Astrocyte (in vitro differentiated cells and primary cell): ENCODE measurements around the gene SCRN2. TPM values are rescaled to one million over a fixed set of nuclear protein-coding genes. Genes with fewer than 3 reads are reported as not detected.

ENCODE experiments used
- DNase-seq: peaks from one replicate; pipeline ENCODE4 v3.0.0-alpha.2; 2010; ENCODE audit warnings: low read depth
- FAIRE-seq: peaks from 2 replicates; lab custom pipeline; 2011; peaks lifted over from hg19 to GRCh38; lab: Jason Lieb, UNC
- H2AFZ ChIP-seq: 2 replicates; pipeline ENCODE4 v1.6.0; 2012; ENCODE audit warnings: low read depth, low read length, inconsistent platforms
- H3K27ac ChIP-seq: 2 replicates; pipeline ENCODE4 v1.5.1; 2011; ENCODE audit warnings: low read depth, low read length, inconsistent platforms
- H3K27me3 ChIP-seq: 2 replicates; pipeline ENCODE4 v1.6.0; 2011; ENCODE audit warnings: low read length, inconsistent platforms; ENCODE audit not compliant: insufficient read depth
- H3K36me3 ChIP-seq: 2 replicates; pipeline ENCODE4 v1.5.1; 2011; ENCODE audit warnings: low read length, inconsistent platforms; ENCODE audit not compliant: insufficient read depth
- H3K4me1 ChIP-seq: 2 replicates; pipeline ENCODE4 v1.5.1; 2011; ENCODE audit warnings: low read length, inconsistent platforms; ENCODE audit not compliant: insufficient read depth
- H3K4me2 ChIP-seq: 2 replicates; pipeline ENCODE4 v1.6.0; 2012; ENCODE audit warnings: low read length, inconsistent platforms
- H3K4me3 ChIP-seq: 2 replicates; pipeline ENCODE4 v1.5.1; 2011; ENCODE audit warnings: low read depth, mild to moderate bottlenecking, low read length, inconsistent platforms; ENCODE audit not compliant: insufficient read depth
- H3K79me2 ChIP-seq: 2 replicates; pipeline ENCODE4 v1.6.0; 2012; ENCODE audit warnings: mild to moderate bottlenecking, low read length, inconsistent platforms; ENCODE audit not compliant: insufficient read depth
- H3K9ac ChIP-seq: 2 replicates; pipeline ENCODE4 v1.6.0; 2012; ENCODE audit warnings: mild to moderate bottlenecking, low read length, inconsistent platforms
- H3K9me3 ChIP-seq: 2 replicates; pipeline ENCODE4 v1.5.1; 2012; ENCODE audit warnings: low read depth, mild to moderate bottlenecking, low read length, inconsistent platforms; ENCODE audit not compliant: insufficient read depth
- H4K20me1 ChIP-seq: 2 replicates; pipeline ENCODE4 v1.6.0; 2012; ENCODE audit warnings: low read length, inconsistent platforms; ENCODE audit not compliant: insufficient read depth
- H3K27ac Mint-ChIP-seq: one replicate; pipeline ENCODE4 v1.8.0; 2021; ENCODE audit warnings: mild to moderate bottlenecking, mixed read lengths; ENCODE audit not compliant: unreplicated experiment
- H3K27me3 Mint-ChIP-seq: one replicate; pipeline ENCODE4 v1.8.0; 2021; ENCODE audit warnings: low read depth, mixed read lengths; ENCODE audit not compliant: unreplicated experiment
- H3K36me3 Mint-ChIP-seq: one replicate; pipeline ENCODE4 v1.8.0; 2021; ENCODE audit warnings: low read depth, mixed read lengths; ENCODE audit not compliant: unreplicated experiment
- H3K4me1 Mint-ChIP-seq: one replicate; pipeline ENCODE4 v1.8.0; 2021; ENCODE audit warnings: low read depth, mixed read lengths; ENCODE audit not compliant: unreplicated experiment
- H3K4me3 Mint-ChIP-seq: one replicate; pipeline ENCODE4 v1.8.0; 2021; ENCODE audit warnings: mild to moderate bottlenecking, moderate library complexity, mixed read lengths; ENCODE audit not compliant: unreplicated experiment
- H3K9me3 Mint-ChIP-seq: one replicate; pipeline ENCODE4 v1.8.0; 2021; ENCODE audit warnings: mild to moderate bottlenecking, mixed read lengths; ENCODE audit not compliant: unreplicated experiment
- EZH2 ChIP-seq: IDR thresholded peaks from 2 replicates; pipeline ENCODE4 v1.6.1; 2012; ENCODE audit warnings: mild to moderate bottlenecking, low read length, inconsistent platforms; ENCODE audit not compliant: insufficient read depth
- total RNA-seq: library from RNA; stranded (reverse); gene quantifications from 2 replicates; pipeline ENCODE4 v1.2.1, GENCODE V29; 2021
- TF ChIP-seq, protein P1 (sequence below): IDR thresholded peaks from 2 replicates; pipeline ENCODE4 v1.5.1; 2011; ENCODE audit warnings: low read depth, mild to moderate bottlenecking, inconsistent platforms, low read length, moderate library complexity; ENCODE audit not compliant: insufficient read depth

SCRN2 gene
- total RNA-seq, 1 donor from 2014 or later: 17.5 TPM

DNA sequence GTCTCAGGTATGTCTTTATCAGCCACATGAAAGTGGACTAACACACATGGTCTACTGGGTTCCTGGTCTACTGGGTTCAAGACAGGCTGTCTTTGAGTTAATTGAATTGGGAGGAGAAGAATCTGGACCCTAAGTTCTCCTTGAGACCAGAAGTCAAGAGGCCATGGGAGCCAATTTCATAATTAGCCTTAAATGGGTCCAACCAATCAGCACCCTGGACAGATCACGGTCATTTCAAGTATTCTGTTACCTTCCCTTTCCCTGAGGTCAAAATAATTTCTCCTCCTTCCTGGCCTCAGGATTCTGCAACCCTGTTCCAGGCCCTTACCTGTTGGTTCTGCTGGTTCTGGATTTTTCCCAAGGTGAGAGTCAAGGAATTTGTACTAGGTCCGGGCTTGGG is 43.3 kb downstream of the SCRN2 start:
- Histone ChIP-seq H3K27ac (no peak overlapping the region), H3K4me1 (no peaks in the 10 kb centered on the region), H3K4me2 (no peak overlapping the region), H3K4me3 (no peak overlapping the region), H2AFZ (no peak overlapping the region), H4K20me1 (no peaks in the 10 kb centered on the region), H3K36me3 (no peaks in the 10 kb centered on the region), H3K79me2 (no peaks in the 10 kb centered on the region), H3K9ac (no peak overlapping the region), H3K9me3 (no peaks in the 10 kb centered on the region), H3K27me3 (peaks cover 37% of the 10 kb centered on the region)
- Mint-ChIP-seq H3K27ac (no peak overlapping the region), H3K27me3 (peaks cover 58% of the 10 kb centered on the region), H3K4me1 (no peaks in the 10 kb centered on the region), H3K4me3 (no peak overlapping the region), H3K9me3 (peaks cover 3% of the 10 kb centered on the region), H3K36me3 (no peaks in the 10 kb centered on the region)
- DNase-seq: no peak
- TF ChIP-seq, protein P1, sequence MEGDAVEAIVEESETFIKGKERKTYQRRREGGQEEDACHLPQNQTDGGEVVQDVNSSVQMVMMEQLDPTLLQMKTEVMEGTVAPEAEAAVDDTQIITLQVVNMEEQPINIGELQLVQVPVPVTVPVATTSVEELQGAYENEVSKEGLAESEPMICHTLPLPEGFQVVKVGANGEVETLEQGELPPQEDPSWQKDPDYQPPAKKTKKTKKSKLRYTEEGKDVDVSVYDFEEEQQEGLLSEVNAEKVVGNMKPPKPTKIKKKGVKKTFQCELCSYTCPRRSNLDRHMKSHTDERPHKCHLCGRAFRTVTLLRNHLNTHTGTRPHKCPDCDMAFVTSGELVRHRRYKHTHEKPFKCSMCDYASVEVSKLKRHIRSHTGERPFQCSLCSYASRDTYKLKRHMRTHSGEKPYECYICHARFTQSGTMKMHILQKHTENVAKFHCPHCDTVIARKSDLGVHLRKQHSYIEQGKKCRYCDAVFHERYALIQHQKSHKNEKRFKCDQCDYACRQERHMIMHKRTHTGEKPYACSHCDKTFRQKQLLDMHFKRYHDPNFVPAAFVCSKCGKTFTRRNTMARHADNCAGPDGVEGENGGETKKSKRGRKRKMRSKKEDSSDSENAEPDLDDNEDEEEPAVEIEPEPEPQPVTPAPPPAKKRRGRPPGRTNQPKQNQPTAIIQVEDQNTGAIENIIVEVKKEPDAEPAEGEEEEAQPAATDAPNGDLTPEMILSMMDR: no peak
- TF ChIP-seq EZH2: no peak
- no peak for FAIRE-seq

DNA sequence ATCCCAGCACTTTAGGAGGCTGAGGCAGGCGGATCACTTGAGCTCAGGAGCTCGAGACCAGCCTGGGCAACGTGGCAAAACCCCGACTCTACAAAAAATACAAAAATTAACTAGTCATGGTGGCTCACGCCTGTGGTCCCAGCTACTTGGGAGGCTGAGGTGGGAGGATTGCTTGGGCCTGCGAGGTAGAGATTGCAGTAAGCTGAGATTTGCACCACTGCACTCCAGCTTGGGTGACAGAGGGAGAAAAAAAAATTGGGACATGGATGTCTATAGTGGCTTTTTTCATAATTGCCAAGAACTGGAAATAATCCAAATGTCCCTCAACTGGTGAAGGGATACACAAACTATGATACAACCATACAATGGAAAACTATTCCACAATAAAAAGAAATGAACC is 48.1 kb downstream of the SCRN2 start:
- peaks cover 3% of the 10 kb centered on the region for H3K9me3 Mint-ChIP-seq
- H3K4me3 Mint-ChIP-seq: no peak overlapping the region
- peaks cover 56% of the 10 kb centered on the region for H3K27me3 ChIP-seq

DNA sequence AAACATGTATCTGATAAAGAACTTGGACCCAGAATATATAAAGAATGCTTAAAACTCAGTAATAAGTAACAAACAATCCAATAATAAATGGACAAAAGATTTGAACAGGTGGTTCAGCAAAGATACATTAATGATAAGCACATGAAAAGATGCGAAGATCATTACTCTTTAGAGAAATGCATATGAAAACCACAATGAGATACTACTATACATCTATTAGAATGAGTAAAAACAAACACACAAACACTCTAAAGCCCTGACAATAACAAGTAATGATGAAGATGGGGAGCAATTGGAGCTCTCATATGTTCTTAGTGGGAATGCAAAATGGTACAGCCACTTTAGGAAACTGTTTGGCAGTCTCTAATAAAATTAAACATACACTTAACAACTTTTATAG is 48.6 kb downstream of the SCRN2 start:
- H3K4me3 ChIP-seq: no peak overlapping the region
- H3K36me3 ChIP-seq: no peaks in the 10 kb centered on the region
- no peak overlapping the region for H3K27ac ChIP-seq
- H3K9me3 ChIP-seq: no peaks in the 10 kb centered on the region
- H3K79me2 ChIP-seq: no peaks in the 10 kb centered on the region
- Mint-ChIP-seq H3K27ac (no peak overlapping the region), H3K9me3 (peaks cover 2% of the 10 kb centered on the region), H3K4me3 (no peak overlapping the region), H3K27me3 (peaks cover 63% of the 10 kb centered on the region), H3K36me3 (no peaks in the 10 kb centered on the region), H3K4me1 (no peaks in the 10 kb centered on the region)
- peaks cover 6% of the 10 kb centered on the region for H3K4me1 ChIP-seq
- no peak overlapping the region for H3K9ac ChIP-seq
- no peak overlapping the region for H2AFZ ChIP-seq
- peaks cover 58% of the 10 kb centered on the region for H3K27me3 ChIP-seq
- FAIRE-seq (no peak), DNase-seq (no peak)
- TF ChIP-seq EZH2: no peak
- TF ChIP-seq, protein P1: no peak
- H4K20me1 ChIP-seq: no peaks in the 10 kb centered on the region
- H3K4me2 ChIP-seq: no peak overlapping the region

More for the DNA sequence above, 48.1 kb downstream of the SCRN2 start:
- no peaks in the 10 kb centered on the region for H3K36me3 ChIP-seq
- H3K4me2 ChIP-seq: no peak overlapping the region
- H3K27ac ChIP-seq: no peak overlapping the region
- no peak overlapping the region for H3K4me3 ChIP-seq
- H3K79me2 ChIP-seq: no peaks in the 10 kb centered on the region
- Mint-ChIP-seq H3K27ac (no peak overlapping the region), H3K27me3 (peaks cover 64% of the 10 kb centered on the region), H3K36me3 (no peaks in the 10 kb centered on the region), H3K4me1 (no peaks in the 10 kb centered on the region)
- no peak overlapping the region for H3K9ac ChIP-seq
- H2AFZ ChIP-seq: no peak overlapping the region
- TF ChIP-seq EZH2: no peak
- TF ChIP-seq, protein P1: no peak
- H3K9me3 ChIP-seq: no peaks in the 10 kb centered on the region
- no peak for DNase-seq
- H3K4me1 ChIP-seq: peaks cover 6% of the 10 kb centered on the region
- H4K20me1 ChIP-seq: no peaks in the 10 kb centered on the region
- no peak for FAIRE-seq
